Esophagus muscularis mucosa (tissue), 4 donors: ENCODE results near the gene RPL27A. TPM values are rescaled to one million over a fixed set of nuclear protein-coding genes. Genes with fewer than 3 reads are reported as not detected.

Source experiments
- DNase-seq: peaks from one replicate; pipeline ENCODE4 v3.0.0-alpha.2; 2017; ENCODE audit errors: extremely low spot score
- H3K27ac ChIP-seq, 4 donors: fragments of 200-600 bp; sonication (generic); replicated peaks in 1 of 4; 1 replicate in 3 of 4; 2 replicates in 1 of 4; pipeline ENCODE4 v1.5.1; 2016 to 2019; ENCODE audit warnings: mild to moderate bottlenecking in 1 of 4
- H3K27me3 ChIP-seq, 4 donors: fragments of 200-600 bp; sonication (generic); one replicate each; pipeline versions ENCODE4 v1.5.1 to v1.6.0; 2016 to 2019
- H3K36me3 ChIP-seq, 4 donors: fragments of 200-600 bp; sonication (generic); one replicate each; pipeline ENCODE4 v1.5.1; 2016 to 2019
- H3K4me1 ChIP-seq, 4 donors: fragments of 200-600 bp; sonication (generic); one replicate each; pipeline ENCODE4 v1.5.1; 2016 to 2019
- H3K4me3 ChIP-seq, 4 donors: fragments of 200-600 bp; sonication (generic); 1 replicate in 2 of 4; 2 replicates in 2 of 4; pipeline ENCODE4 v1.5.1; 2016 to 2019; ENCODE audit warnings: mild to moderate bottlenecking in 4 of 4, moderate library complexity in 1 of 4
- H3K9me3 ChIP-seq, 4 donors: fragments of 200-600 bp; sonication (generic); 1 replicate in 3 of 4; 2 replicates in 1 of 4; pipeline ENCODE4 v1.5.1; 2016 to 2019
- EP300 ChIP-seq: sonication (generic); formaldehyde crosslinking; IDR thresholded peaks from one replicate; pipeline ENCODE4 v1.6.1; 2017; ENCODE audit warnings: antibody characterized with exemption
- POLR2A ChIP-seq: fragments of 450-650 bp; IDR thresholded peaks from one replicate; pipeline ENCODE4 v1.6.1; 2017; ENCODE audit warnings: antibody characterized with exemption, moderate library complexity, mild to moderate bottlenecking, low read depth
- POLR2AphosphoS5 ChIP-seq, 2 donors: sonication (generic); formaldehyde crosslinking; IDR thresholded peaks; one replicate each; pipeline ENCODE4 v1.6.1; 2017; ENCODE audit warnings: antibody characterized with exemption in 2 of 2
- WGBS: methylation state at CpG from one replicate; pipeline ENCODE4 v1.1.5; 2018; 5-methylcytosine and 5-hydroxymethylcytosine counted together
- intact Hi-C: fragments of 100-400 bp; cut with DNase I; formaldehyde crosslinking; loops from one replicate; pipeline ENCODE4 v1.15.1; 2023
- total RNA-seq, 4 donors: library from RNA; depleted of rRNA; stranded (reverse); fragments of >200 nt; gene quantifications; one replicate each; pipeline versions ENCODE4 v1.1.0 to v1.2.1, GENCODE V29; 2016
- TF ChIP-seq, protein P1 (sequence below), 3 experiments: fragments of 200-600 bp in 2 of 3; fragments of 450-650 bp in 1 of 3; sonication (generic) in 2 of 3; IDR thresholded peaks; one replicate each; pipeline ENCODE4 v1.5.1; 2017 to 2019; ENCODE audit warnings: antibody characterized with exemption in 3 of 3, mild to moderate bottlenecking in 2 of 3, moderate library complexity in 1 of 3

RPL27A gene
- total RNA-seq, 4 donors from 2014 or later, result 665 to 1,629 (median 791) TPM

DNA sequence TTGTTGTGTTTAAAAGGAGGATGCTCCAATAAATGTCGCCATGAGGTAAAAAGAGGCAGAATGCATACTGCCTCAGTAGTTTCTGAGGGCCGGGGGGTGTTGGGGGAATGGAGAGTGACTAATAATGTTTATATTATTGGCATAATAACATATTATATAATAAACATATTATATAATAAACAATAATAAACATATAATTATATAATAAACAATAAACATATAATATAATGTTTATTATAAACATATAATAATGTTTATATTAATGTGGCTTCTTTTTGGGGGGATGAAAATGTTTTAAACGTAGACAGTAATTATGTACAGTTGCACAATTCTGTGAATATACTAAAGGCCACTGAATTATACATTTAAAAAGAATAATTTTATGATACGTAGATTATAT lies 35.7 kb upstream of the RPL27A start:
- Histone ChIP-seq H3K27ac (no peak overlapping the region), H3K4me3 (no peak overlapping the region), H3K27me3 (no peaks in the 10 kb centered on the region), H3K9me3 (no peaks in the 10 kb centered on the region), H3K36me3 (peaks cover 15 to 93% (median 57%) of the 10 kb centered on the region in 4 donors), H3K4me1 (no peaks in the 10 kb centered on the region)
- WGBS, result 99% methylated on average over 4 of the region's 4 CpGs
- no peak for DNase-seq
- intact Hi-C loops, result no loop called here
- no peak for TF ChIP-seq POLR2AphosphoS5 (IDR thresholded peaks at IDR 0.05)
- TF ChIP-seq POLR2A, result no peak

DNA sequence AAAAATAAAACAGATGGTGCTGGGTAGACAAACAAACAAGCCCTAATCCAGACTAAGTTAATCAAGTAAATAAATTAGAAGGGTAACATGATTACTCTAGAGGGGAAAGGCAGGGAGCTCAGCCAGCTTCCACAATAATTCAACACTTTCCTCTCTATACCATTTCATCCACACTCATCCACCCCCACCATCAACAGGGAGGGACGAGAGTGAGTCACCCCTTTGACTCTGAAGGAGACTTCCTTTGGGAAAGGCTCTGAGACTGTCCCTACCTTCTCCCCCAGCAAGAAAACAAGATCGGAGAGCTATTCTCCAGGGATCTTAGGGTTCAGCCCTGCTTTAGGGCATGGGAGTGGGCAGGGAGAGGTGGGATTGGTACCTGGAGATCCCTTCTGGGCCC lies 33.2 kb upstream of the RPL27A start:
- Histone ChIP-seq H3K36me3 (peaks cover 11 to 69% (median 44%) of the 10 kb centered on the region in 4 donors), H3K9me3 (no peaks in the 10 kb centered on the region)
- 90% methylated on average over 2 of the region's 2 CpGs for WGBS

DNA sequence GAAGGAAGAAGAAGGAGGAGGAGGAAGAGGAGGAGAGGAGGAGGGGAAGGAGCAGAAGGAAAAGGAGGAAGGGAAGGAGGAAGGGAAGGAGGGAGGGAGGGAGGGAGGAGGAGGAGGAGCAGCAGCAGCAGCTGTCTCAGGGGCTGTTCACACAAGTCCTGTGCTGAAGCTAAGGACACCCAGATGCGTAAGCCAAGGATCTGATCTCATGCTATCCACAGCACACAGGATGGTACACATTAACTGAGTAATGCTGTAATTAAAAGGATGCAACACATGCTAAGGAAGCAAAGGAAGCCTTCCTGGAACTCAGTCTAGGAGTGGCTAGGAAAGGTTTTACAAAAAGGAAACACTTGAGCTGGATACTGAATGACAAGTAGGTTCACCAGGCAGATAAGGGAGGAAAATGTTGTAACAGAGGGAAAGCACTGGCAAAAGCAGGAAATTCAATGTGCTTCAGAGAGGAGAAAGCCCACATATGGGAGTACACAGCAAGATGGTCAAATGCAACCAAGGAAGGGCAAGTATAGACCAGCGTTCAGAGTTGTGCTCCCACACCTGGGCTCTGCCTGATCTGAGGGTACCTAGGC lies 32.1 kb upstream of the RPL27A start:
- H3K4me3 ChIP-seq, result no peak overlapping the region
- H3K36me3 ChIP-seq, result peaks cover 11 to 57% (median 34%) of the 10 kb centered on the region in 4 donors
- TF ChIP-seq, protein P1, sequence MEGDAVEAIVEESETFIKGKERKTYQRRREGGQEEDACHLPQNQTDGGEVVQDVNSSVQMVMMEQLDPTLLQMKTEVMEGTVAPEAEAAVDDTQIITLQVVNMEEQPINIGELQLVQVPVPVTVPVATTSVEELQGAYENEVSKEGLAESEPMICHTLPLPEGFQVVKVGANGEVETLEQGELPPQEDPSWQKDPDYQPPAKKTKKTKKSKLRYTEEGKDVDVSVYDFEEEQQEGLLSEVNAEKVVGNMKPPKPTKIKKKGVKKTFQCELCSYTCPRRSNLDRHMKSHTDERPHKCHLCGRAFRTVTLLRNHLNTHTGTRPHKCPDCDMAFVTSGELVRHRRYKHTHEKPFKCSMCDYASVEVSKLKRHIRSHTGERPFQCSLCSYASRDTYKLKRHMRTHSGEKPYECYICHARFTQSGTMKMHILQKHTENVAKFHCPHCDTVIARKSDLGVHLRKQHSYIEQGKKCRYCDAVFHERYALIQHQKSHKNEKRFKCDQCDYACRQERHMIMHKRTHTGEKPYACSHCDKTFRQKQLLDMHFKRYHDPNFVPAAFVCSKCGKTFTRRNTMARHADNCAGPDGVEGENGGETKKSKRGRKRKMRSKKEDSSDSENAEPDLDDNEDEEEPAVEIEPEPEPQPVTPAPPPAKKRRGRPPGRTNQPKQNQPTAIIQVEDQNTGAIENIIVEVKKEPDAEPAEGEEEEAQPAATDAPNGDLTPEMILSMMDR (IDR thresholded peaks at IDR 0.05), result no peak
- no peak for TF ChIP-seq EP300
- DNase-seq, result no peak
- intact Hi-C loops, result no loop called here
- H3K27me3 ChIP-seq, result no peaks in the 10 kb centered on the region
- H3K9me3 ChIP-seq, result no peaks in the 10 kb centered on the region
- 98% methylated on average over 2 of the region's 2 CpGs for WGBS
- no peak overlapping the region for H3K27ac ChIP-seq
- H3K4me1 ChIP-seq, result peaks cover 0 to 3% (median 0%) of the 10 kb centered on the region in 4 donors

More for the DNA sequence above, 33.2 kb upstream of the RPL27A start:
- Histone ChIP-seq H3K4me3 (no peak overlapping the region), H3K27me3 (no peaks in the 10 kb centered on the region), H3K27ac (no peak overlapping the region), H3K4me1 (peaks cover 0 to 3% (median 0%) of the 10 kb centered on the region in 4 donors)
- intact Hi-C loops, result no loop called here
- TF ChIP-seq POLR2AphosphoS5 (IDR thresholded peaks at IDR 0.05) (no peak), POLR2A (no peak), EP300 (no peak)
- TF ChIP-seq, protein P1 (IDR thresholded peaks at IDR 0.05), result no peak
- no peak for DNase-seq

DNA sequence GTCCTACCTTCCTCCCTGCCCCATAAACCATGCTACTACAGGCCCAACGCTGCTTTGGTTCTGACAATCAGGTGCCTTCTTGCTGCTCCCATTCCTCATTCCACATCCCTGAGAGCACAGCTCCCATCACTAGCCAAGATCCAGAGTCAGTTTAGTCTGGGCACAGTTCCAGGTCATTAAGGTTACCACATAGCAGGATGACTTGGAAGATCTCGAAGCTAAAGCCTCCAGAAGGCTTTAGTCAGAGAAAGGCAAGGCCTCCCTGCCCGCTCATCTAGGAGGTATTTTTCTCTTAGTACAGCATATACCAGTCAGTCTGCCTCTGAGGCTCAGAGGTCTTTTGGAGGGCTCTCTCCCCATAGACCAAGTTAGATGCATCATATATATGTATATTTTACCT lies 30.5 kb upstream of the RPL27A start:
- peaks cover 5 to 44% (median 23%) of the 10 kb centered on the region in 4 donors for H3K36me3 ChIP-seq
- no peak for TF ChIP-seq POLR2AphosphoS5 (IDR thresholded peaks at IDR 0.05)
- no peak for TF ChIP-seq EP300
- H3K9me3 ChIP-seq, result no peaks in the 10 kb centered on the region
- intact Hi-C loops, result no loop called here
- 68% methylated on average over 3 of the region's 3 CpGs for WGBS
- DNase-seq, result no peak
- peaks cover 0 to 3% (median 0%) of the 10 kb centered on the region in 4 donors for H3K4me1 ChIP-seq
- no peaks in the 10 kb centered on the region for H3K27me3 ChIP-seq
- H3K27ac ChIP-seq, result no peak overlapping the region
- no peak overlapping the region for H3K4me3 ChIP-seq

DNA sequence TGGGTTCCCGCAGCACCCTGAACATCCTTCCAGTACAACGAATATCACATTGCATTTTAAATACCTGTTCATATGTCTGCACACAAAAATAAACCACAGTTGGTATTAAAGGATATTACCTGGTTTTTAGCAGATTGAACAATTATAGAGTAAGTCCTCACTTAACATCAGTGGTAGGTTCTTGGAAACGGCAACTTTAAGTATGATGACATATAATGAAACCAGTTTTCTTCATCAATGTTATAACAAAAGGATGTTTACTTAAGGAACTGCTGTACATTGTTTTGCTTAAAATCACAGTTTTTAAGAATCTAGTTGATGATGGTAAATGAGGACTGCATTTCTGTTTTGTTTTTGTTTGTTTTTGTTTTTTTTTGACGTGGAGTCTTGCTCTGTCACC lies 28.1 kb upstream of the RPL27A start:
- WGBS, result 57% methylated on average over 4 of the region's 4 CpGs
- TF ChIP-seq, protein P1 (IDR thresholded peaks at IDR 0.05), result no peak
- TF ChIP-seq POLR2AphosphoS5 (IDR thresholded peaks at IDR 0.05) (no peak), EP300 (no peak), POLR2A (no peak)
- DNase-seq, result no peak
- Histone ChIP-seq H3K27ac (no peak overlapping the region), H3K4me3 (no peak overlapping the region), H3K27me3 (no peaks in the 10 kb centered on the region), H3K4me1 (peaks cover 0 to 3% (median 2%) of the 10 kb centered on the region in 4 donors), H3K36me3 (peaks cover 0 to 22% (median 5%) of the 10 kb centered on the region in 4 donors), H3K9me3 (no peaks in the 10 kb centered on the region)
- intact Hi-C loops, result no loop called here

DNA sequence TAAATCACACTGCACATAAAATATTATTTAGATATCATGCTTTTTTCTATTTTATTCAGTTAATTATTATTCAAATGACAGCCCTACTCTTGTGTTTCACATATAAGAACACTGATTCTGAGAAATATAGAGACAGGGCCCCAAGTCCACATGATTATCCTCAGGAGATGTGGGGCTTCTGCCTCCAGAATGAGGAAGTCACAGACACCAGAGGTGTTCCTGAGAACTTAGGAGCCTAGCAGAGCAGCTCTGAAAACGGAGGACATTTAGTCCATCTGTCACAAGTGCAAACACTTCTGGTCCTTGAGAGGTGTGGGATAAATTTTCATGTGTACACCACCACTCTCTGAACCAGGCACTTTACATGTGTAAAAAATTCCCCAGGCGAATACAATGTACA lies 26.3 kb upstream of the RPL27A start:
- Histone ChIP-seq H3K27ac (no peak overlapping the region), H3K9me3 (no peaks in the 10 kb centered on the region), H3K4me1 (peaks cover 0 to 3% (median 2%) of the 10 kb centered on the region in 4 donors), H3K4me3 (no peak overlapping the region), H3K36me3 (peaks cover 0 to 4% (median 0%) of the 10 kb centered on the region in 4 donors), H3K27me3 (no peaks in the 10 kb centered on the region)
- DNase-seq, result no peak
- WGBS, result 86% methylated on average over 2 of the region's 2 CpGs
- no peak for TF ChIP-seq EP300
- no peak for TF ChIP-seq POLR2A
- TF ChIP-seq, protein P1 (IDR thresholded peaks at IDR 0.05), result no peak
- no peak for TF ChIP-seq POLR2AphosphoS5 (IDR thresholded peaks at IDR 0.05)
- intact Hi-C loops, result no loop called here
